IPS DF 4.7 (cell line): ENCODE data around the gene LCN1.
"Not testable (repeated sequence)": the region's sequence is repeated elsewhere in the genome, so short reads cannot be mapped to it uniquely, and the experiment has no call there.

ENCODE experiments used
- DNase-seq: peaks from one replicate; pipeline ENCODE4 v3.0.0-alpha.2; 2013; ENCODE audit warnings: low spot score; ENCODE audit errors: extremely low read depth

The LCN1 gene

DNA sequence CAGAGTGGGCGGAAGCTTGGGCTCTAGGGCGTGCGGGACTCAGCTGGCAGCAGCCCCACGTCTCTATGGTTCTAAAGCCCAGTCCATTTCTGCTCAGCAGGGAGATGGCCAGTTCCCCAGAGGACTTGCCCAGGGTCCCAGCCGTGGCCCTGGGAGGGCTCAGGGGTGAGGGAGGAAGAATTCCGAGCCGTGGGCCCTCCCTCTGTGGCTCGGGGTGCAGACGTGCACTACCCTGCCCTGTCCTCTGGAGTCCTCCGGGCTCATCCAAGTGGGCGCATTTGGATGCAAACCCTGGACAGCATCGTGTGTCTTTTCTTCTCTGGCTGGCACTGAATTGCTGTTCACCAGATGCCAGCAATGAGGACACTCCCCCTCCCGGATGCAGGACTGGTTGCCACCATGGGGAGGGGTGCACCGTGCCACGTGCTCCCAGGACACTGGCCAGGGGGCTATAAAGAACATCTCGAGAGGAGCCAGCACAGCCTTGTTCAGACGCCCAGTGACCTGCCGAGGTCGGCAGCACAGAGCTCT lies 24.5 kb downstream of the LCN1 start, which contains the start of gene OBP2A:
Gene OBP2A, plus strand, starts transcription at position 481 of the 531 bp plus-strand sequence. CDS start 55 bp downstream, outside the sequence.
- DNase-seq: not testable (repeated sequence)

GRCh38 chr9:135546792-135547617 lies 25.8 kb downstream of the LCN1 start:
- not testable (repeated sequence) for DNase-seq

GRCh38 chr9:135547756-135548736 lies 26.8 kb downstream of the LCN1 start:
- DNase-seq: no peak

- DNase-seq: not testable (repeated sequence)
Observed at GRCh38 chr9:135549478-135550343, 28.5 kb downstream of the LCN1 start.

DNA sequence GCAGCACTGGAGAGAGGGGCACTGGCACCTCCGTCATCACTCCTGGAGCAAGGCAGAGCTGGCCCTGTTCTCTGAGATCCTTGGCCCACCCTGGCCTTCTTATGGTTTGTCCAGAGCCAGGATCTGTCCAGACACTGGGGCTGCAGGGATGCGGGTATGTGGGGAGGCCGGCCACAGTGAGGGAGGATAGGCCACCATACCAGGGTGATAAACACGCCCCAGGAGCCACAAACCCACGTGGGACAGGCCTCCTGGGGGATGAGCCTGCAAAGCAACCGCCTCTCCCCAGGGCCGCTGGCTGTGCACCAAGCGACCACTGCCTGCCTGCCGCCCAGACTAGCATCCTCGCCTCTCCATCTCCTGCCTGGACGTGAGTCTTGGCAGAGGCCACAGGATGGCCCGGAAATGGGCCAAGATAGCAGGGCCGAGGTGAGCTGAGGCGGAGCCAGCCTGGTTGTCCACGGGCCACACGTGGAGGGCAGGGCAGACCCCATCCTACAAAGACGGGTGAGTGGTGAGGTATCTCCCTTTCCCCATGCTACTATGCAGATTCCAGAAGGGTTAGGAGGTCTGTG lies 29.2 kb downstream of the LCN1 start:
- no peak for DNase-seq

DNA sequence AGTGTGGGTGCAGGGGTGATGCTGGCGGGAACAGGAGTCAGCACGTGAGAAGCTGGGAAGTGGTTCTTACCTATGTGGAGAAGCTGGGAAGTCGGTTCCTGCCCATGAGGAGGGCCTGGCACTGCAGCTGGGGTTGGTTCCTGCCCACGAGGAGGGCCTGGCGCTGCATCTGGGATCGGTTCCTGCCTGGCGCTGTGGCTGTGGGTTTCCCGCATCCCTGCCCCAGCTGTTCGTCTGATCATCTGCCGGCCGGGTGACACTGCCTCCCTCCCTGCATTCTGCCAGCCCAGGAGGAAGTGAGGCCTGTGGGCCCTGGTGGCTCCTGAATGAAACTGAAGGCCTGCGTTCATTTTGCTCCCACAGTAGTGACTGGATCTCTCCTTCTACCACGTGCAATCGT lies 29.8 kb downstream of the LCN1 start:
- DNase-seq: no peak

- no peak for DNase-seq
Observed at GRCh38 chr9:135551456-135551855, 30.2 kb downstream of the LCN1 start.

DNA sequence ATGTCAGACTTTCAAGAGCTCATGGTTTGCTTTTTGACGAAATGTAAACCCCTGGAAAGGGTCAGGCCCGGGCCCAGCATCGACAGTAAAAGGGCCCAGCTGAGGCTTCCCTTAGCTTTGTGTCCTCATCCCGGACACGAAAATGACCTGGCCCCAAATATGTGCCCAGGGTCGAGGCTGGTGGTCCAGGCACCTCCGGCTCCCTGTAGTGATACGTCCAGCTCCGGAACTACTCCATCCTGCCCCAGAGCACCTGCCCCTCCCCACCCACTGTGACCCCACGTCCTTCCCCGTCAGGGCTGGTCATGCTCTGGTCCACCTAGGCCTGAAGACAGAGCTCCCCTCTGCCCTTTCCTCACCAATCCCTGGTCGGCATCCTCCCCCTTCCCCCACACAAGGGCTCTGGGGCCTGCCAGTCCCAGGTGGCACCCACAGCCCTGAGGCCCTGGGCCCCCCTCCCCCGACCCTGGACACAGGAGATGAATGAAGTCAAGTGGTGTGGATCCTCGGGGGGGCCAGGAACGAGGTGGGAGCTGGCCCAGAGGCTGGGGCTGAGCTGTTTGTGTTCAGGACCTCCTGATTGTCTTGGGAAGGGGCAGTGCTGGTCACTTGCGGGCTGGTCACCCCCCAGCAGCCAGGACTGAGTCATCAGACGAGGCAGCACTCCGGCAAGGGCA lies 30.9 kb downstream of the LCN1 start:
- DNase-seq: no peak

GRCh38 chr9:135552698-135553171 lies 31.5 kb downstream of the LCN1 start:
- DNase-seq: no peak

DNA sequence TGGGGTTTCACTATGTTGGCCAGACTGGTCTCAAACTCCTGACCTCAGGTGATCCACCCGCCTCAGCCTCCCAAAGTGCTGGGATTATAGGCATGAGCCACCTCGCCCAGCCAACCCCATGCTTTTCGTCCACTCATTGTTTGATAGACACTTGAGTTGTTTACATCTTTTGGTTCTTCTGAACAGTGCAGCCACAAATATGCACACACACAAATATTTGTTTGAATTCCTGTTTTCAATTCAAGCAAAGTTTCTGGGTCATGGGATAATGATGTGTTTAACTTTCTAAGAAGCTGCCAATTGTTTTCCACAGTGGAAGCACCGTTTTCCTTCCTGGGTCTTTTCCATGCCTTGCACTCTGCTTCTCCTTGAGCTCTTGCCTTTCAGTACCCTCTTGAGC lies 33.5 kb downstream of the LCN1 start:
- DNase-seq: no peak

GRCh38 chr9:135555203-135555602 lies 34.0 kb downstream of the LCN1 start:
- no peak for DNase-seq

- no peak for DNase-seq
Observed at GRCh38 chr9:135555910-135556309, 34.7 kb downstream of the LCN1 start.

- no peak for DNase-seq
Observed at GRCh38 chr9:135559606-135560005, 38.4 kb downstream of the LCN1 start.

GRCh38 chr9:135561391-135562234 lies 40.4 kb downstream of the LCN1 start, which contains the start of gene PAEP:
TSS of gene PAEP (plus strand) at chr9:135561756.
- DNase-seq: no peak

GRCh38 chr9:135562235-135562745 lies 41.0 kb downstream of the LCN1 start:
- DNase-seq: no peak

- no peak for DNase-seq
Observed at GRCh38 chr9:135563039-135563476, 41.8 kb downstream of the LCN1 start.

GRCh38 chr9:135563858-135564257 lies 42.6 kb downstream of the LCN1 start:
- DNase-seq: no peak

DNA sequence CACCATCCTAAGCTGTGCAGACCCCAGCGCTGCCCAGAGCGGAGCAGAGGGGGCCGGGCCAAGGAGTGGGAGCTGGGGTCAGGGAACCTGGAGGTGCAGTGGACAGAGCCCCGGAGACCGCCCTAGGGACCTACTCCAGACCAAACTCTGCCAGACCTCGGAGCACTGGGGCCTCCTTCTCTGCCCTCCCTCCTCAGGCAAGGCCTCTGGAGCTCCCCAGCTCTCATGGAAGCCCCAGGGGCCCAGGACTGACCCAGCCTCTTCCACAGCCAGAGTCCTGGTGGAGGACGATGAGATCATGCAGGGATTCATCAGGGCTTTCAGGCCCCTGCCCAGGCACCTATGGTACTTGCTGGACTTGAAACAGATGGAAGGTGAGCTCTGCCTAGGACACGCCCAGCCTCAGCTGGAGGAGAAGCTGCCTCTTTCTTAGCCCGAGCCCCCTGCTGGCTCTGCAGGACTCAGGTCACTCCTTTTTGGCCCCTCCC lies 43.9 kb downstream of the LCN1 start:
- DNase-seq: no peak
